Activated T-cell treated with anti-CD3 and anti-CD28 coated beads for 48 hours (primary cell): Measurements from ENCODE around the gene MICAL2.

Source experiments
- DNase-seq: peaks from one replicate; pipeline ENCODE4 v3.0.0-alpha.2; 2020; ENCODE audit warnings: low read depth

Gene MICAL2

DNA sequence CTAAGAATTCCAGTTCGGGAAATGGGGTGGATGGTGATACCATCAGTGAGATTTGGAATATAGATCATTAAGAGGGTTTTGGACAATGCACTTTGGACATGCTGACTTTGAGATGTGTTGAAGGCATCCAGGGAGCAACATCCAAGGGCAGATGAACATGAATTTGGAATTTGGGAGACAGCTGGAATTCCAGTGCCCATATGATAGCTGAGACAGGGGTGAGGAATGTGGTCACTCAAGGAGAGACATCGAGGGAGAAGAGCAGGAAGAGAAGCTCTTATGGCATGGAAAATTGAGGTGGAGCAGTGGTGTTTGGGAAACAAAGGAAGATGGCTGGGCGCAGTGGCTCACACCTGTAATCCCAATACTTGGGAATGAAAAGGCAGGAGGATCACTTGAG lies 11.8 kb upstream of the MICAL2 start:
- DNase-seq: no peak

DNA sequence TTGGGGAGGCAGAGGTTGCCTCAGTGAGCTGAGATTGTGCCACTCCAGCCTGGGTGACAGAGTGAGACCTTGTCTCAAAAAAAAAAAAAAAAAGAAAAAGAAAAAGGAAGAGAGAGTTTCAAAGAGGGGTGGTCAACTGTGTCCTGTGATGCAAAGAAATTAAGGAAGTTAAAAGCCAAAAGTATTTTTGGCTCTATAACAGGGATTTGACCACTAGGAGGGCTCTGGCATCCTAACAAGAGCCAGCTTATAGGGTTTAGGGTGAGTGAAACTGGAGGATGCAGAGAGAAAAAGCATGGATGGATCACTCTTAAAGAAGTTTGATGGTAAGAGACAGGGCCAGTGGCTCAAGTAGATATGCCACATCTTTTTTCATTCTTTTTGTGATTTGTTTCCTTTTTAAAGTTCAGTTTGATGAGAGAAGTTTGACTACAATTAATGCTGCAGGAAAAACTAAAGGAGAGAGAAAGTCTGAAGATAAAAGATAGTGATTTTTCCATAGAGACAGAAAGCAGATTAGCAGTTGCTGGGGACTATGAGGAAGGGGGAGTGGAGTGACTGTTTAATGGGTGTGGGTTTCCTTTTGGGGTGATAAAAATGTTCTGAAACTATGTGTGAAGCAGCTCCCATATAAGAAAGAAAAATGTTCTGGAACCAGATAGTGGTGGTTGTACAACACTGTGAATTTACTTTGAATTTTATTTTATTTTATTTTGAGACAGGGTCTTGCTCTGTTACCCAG lies 11.1 kb upstream of the MICAL2 start:
- DNase-seq: no peak

DNA sequence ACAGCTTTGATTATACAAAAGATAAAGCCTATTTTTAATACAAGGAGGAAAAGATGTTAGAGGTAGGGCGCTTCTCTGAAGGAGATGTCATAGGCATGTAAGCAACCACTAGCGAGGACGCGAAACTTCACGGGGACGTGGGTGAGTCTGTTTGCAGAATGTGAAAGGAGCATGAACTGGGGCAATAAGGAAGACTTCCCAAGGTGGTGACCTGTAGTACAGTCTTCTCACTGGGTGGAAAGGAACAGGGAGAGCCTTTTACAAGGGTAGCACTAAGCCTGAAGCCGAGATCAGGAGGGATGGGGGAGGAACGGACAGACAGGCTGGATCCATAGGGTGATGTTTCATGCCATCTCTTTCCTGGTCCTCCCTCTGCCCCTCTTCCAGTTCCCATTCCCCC lies 10.0 kb upstream of the MICAL2 start:
- no peak for DNase-seq

DNA sequence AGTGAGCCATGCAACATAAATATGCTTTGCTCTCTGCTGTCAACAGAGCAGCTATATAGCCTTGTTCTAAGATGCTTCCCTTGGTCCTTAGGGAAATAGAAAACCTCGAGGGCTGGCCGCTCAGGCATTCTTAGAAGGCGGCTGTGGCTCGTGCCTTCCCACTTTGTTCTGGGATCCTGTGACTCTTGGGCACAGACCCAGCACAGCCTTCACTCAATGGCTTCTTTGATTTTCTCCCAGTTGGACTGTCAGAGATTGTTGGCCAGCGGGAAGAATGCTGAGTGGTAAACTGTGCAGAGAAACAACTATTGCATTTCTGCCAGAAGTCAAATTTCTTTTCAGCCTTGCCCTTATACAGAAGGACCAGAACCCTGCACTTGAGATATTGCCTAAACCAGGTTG lies 9.5 kb upstream of the MICAL2 start:
- DNase-seq: no peak

DNA sequence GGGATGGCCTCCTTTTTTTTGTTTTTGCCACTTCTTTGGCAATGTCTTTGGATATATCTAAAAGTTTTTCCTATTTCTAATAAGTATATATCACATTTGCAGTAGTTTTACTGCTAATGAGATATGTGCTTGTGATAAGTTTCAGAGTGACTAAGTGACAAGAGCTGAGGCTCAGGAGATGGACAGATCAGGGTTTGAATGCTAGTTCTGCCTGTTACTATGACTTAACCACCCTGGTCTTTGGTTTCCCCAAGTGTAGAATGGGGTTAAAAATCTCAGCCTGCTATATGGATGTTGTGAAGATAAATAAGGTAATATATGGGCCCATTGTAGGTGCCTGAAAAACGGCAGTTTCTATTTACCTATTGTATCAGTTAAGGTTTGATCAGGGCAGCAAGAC lies 9.1 kb upstream of the MICAL2 start:
- no peak for DNase-seq

DNA sequence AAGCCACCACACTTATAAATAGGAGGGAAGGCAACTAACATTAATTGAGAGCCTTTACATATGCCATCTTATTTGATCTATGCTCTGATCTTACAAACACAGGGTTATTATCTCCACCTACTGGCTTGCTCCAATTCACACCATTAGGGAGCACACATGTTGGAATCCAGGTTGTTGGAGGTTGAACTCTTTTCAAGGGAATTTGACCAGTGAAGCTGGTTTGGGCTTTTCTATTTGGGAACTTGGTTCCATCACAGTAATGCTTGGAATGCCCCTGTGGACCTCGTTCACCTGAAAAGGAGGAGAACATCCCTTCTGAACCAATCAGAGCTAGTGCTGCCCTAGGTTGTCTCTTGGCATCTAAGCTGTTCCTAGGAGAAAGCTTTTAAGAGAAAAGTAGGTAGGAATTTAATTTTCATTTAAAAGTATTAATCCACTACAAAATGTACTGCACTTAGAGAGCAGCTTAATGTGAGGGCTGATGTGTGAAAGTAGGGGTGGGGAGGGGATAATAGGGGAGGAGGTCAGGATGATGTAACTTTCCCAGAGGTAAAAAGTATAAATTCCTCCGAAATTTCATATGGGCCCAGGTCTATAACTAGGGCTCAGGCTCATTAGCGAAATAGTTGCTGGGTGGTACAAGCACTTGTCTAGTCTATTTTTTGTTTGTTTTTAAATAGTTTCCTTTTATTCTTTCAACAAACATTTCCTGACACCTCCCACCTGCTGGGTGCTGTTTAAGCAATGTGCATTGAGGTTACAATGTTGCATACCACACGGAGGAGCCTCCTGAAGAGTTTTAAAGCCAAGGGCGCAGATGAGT lies 7.6 kb upstream of the MICAL2 start:
- DNase-seq: no peak

DNA sequence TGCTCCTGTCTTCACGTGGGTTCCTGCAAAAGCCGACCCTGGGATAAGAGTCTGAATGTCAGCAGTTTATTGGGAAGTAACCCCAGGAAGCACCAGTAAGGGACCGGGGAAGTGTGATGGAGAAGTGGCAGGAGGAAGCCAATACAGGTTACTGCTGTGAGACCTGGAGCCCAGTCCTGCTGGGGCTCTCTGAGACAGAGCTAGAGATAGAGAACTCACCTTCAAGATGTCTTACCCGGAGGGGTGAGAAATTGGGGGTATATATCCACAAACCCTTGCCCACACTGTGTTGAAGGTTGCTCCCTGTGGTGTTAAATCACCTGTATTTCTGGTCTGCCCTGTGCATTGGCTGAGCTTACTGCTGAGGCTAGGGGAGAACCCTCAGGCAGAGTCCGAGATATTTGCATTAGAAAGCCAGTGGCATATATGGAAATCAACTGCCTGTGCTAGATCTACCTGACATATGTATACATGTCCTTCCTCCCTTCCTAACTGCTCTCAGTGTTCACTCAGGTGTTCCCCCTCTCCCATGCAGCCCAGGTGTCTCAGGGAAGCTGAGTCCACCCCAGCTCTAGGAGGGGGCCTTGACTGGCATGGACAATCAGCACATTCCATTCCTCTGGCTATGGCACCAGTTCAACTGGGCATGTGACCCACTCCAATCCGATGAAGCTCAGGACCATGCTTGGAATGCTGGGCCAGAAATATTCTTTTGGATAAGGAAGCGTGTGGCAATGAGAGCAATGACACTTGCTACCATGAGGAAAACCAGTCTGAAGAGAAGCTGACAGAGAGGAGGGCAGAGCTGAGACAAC lies 6.8 kb upstream of the MICAL2 start:
- no peak for DNase-seq

DNA sequence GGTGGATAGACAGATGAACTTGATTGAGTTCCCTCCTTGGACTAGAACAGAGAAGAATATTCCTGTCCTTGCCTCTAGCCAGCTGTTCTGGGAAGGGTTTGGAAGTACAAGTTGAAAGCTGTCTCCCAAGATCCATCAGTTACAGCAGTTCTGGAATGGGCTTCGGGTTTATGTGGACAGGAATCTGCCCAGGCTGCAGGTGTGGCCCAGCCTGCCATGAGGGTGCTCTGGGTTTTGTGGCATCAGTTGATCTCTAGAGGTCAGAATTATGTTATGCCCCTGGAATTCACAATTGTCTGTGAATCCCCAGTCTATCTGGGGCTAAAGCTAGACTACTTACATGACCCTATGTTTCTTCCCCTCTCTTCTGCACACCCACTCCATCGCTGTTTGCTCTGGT lies 4.9 kb upstream of the MICAL2 start:
- no peak for DNase-seq

DNA sequence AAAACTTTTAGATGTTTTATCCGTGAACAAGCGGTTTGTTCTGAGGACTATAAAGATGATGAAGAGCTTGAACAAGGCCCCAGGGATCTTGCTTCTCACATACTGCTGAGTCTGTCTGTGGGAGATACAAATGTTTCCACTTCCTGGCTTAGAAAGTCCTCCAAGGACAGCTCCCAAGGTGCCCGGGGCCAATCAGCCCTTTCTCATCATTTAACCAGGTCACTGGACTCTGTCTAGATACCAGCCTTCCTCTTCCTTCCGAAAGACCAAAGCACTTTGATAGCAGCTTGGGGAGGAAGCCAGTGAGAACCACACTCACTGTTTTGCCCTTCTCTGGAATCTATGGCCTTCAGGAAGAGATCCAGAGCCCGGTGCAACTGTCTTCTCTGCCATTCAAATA lies 4.3 kb upstream of the MICAL2 start:
- DNase-seq: no peak

DNA sequence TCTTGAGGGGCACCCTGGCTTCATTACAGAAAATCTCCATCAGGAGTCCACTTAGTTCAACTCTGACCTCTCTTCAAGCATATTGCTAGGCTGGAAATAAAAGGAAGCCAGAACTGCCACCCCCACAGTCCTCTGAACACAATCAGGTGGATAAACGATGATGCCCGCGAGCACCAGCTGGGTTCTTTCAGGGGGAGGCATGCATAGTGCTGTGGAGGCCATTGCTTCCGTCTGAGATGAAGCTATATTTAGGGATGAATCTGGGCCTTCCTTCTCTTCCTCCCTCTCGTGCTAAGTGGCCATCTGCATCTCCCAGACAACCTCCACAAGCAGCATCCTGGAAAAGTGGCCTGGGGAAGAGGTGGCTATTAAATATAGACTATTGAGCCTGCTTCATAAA lies 3.9 kb upstream of the MICAL2 start:
- no peak for DNase-seq

DNA sequence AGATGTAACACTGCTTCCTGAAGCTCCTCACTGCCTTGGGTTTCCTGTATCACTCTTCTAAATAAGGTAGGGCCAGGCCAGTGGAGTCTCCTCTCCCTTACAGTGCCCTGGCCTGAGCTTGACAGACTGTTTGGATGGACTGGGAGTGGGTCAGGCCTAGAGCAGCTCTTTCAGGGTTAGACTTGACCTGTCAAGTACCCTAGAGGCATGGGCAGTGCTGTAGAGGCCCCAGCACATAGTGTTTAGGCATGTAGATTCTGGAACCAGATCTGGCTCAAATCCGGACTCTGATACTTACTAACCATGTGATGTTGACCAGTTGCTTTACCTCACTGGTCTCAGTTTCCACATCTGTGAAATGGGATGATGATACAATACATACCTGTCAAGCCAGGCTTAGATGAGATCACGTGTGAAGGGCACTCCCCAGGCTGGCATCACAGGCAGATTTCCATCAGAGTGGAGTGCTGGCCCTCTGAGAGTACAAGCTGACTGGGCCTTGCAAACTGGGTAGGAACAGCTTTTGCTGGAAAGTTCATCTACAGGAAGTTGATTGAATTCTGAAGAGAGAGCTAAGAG lies 1.4 kb upstream of the MICAL2 start:
- DNase-seq: no peak

DNA sequence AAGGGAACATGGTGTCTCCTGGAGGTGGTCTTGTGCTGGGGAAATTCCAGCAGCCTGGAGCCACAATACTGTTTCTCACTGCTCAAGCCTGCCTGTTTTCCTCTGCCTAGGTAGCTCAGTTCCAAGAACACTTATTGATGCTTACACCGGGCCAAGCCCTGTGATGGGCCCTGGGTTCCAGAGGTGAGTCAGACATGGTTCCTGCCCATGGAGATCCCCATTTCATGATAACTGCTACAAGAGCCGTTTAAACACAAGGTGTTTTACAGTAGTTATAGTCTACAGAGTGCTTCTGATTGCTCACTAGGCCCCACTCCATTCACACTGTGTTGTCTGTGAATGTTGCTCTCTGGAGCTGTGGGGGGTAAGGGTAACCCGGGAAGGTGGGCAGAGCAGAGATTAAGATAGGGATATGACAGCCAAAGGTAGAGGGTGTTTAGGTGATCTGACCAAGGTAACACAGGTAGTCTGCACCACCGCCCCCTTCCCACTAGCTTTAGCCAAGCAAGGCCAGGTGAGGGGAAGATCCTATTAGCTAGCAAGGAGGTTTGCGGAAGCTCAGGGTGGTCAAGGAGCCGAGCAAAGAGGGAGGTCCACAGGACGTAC lies 696 bp upstream of the MICAL2 start:
- no peak for DNase-seq

DNA sequence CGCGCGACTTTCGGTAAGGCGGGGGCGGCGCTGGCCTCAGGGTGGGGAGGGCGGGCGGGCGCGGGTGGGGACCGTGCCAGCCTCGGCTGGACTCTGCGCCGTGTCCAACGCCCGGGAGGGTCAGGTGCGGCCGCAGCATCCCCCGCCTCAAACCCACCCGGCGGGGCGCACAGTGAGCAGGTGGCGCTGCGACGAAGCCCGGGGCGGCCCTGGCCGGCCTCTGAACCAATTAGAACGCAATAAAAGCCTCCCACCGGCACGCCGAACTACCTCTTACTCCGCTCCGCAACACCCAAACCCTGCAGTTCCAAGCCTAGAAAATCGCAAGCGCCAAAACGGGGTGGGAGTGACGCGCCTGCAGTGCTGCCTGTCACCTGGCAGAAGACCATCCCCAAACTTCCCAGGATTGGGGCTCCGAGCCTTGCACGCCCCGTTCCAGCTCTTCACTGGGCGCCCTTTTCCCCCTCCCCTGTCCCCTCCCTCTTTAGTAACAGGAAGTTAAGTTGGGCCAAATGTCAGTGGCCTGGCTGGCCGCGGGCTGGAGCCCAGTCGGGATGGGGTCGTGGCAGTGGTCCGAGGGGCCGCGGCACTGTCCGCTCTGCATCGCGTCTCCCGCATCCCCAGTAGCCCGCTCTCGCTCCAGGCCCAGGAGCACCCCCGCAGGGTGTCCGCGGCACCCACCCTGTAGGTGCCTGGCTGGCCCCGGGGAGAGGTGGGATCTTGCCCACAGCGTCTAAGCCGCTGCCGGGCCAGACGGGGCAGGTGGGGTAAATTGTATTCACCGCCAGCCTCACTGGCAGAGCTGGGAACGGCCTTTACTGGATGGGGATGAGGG lies 541 bp downstream of the MICAL2 start:
- no peak for DNase-seq

DNA sequence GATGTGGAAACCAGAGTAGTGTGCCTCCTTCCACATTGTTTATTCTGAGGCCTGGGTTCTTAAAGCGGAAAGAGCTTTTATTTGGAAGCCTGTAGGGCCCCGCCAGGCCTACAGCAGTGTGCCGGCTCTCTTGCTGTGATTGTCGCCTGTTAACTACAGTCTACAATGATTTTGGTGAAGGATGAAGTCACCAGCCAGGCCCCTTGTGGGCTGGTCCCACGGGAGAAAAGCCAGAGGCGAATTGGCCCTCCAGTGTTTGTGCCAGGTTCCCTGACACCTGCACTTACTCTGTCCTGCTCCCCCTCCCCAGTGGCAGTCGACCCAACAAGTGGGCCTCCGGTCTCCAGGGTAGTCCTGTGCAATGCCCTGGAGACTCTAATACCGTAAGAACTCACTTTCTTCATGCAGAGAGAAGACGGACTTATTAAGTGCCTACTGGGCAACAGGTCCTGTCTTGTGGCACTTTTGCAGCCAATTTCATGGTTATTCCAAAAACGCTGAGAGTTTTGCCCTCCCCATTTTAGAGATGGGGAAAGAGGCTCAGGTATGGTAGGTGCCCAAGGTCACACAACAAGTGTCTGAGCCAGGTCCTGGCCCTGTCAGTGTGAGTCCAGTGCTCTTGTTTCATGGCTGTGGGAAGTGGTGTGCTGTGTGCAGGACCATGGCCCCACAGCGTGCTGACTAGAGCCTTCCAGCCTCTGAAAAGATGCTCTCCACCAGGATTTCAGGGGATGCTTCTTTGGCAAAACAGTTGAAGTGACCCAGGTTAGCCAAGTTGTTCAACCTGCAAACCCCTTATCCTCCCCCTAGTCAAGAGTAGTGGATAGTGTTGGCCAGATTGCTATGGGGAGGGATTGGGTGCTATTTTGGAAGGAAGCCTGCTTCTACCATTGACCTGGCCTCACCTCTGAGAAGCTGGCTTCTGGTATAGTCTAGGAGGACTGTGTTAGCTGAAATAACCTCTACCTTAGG lies 1.4 kb downstream of the MICAL2 start:
- DNase-seq: no peak

DNA sequence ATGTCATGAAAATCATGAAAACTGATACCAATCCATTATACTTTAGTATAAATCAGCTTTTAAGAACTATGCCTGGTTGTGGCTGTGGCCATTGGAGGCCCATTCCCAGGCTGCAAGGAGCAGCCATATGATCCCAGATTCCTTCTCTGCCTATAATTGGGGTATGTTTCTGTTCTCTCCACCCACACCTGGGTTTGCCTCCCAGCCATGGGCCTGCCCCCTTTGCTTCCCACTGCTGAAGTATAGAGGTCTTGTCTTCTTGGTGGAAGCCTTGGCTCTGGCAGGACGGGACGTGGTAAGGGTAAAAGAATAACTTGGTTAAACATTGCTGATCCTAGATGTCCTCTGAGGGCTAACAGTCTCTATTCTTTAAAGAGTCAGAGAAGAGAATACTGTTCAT lies 2.4 kb downstream of the MICAL2 start:
- DNase-seq: no peak

DNA sequence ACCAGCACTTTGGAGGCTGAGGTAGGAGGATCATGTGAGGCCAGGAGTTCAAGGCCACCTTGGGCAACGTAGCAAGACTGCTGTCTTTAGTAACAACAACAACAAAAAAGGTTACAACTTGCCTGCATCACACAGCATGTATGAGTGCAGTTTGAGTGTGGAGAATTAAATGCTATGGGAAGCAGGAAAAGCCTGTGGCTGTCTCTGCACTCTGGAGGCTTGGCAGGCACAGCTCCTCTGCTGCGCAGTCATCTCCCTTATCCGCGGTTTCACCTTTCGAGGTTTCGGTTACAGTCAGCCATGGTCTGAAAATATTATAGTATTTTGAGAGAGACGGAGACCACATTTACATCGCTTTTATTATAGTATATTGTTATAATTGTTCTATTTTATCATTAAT lies 2.9 kb downstream of the MICAL2 start:
- DNase-seq: no peak

DNA sequence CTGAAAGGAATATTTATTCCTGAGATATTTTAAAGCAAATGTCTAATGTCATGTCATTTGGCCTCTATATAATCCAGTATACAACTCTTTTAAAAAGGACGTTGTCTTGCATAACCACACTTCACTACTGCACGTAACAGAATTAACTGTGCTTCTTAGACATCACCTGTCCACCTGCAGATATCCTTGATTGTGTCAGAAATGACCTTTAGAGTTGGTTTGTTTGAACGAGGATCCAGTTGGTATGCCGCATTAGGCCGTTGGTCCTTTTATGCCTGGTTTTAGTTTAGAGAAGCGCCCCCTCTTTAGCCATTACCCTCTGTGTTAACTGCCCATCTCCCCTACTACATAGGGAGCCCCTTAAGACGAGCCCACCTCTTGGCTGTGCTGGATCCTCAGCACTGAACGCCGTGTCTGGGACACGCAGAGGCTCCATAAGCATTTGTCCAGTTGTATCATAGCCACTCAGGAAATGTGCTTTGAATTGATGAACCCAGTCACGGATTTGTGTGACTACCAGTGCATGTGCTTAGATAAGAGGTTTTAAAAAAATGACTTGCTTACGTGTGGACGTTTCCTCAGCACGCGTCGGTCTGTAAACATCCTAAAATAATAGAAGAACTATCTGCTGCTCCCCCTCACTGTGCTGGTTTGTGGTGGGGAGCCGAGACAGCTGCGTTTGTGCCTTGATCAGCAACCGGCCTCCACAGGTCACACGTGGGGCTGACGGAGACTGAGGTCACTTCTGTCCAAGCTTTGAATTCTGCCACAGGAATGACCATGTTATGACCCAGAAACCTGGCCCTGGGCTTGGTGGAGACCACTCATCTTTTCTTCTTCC lies 4.0 kb downstream of the MICAL2 start:
- no peak for DNase-seq

DNA sequence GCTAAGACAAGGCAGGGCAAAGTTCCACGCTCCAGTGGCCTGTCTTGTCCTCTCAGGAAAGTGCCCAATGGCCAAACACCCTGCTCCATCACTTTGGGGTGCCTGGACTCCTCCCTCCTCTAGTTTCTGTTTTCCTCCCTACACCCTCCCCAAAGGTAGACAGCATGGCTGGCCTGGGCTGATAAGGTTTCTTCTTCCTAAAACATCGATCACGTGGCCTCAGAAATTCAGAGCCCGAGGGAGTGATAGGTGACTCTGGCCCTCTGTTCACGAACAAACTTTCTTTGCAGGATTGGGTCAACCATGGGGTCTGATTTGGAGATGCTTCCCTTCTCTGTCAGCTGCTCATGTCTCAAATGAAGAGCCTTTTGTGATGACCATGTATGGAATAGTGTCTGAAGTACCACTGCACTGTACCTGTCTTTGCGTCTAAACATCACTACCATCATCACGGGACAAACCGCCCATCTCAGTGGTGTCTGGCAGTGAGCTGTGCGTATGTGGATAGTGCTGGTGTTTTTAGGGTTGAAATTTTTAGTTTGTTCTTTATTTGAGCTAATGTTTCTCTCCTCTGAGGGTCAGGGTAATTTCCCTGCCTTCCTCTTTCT lies 6.1 kb downstream of the MICAL2 start:
- DNase-seq: no peak

DNA sequence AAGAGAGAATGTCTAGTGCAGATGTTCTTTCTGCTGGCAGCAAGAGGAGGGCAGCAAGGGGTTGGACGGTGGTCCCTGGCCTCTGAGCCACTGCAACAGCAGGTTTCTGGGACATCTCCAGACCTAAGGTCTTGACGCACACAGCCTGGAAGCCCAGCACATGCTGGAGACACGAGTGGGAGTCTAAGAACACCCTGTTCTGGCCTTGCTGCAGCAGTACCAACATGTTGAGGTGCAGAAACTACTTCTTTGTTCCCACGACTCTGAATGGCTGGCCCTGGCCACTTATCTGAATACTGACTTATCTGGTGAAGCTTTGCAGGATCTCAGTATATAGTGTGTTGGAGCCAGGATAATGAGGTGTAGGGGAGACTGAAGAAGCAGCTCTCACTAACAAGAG lies 6.8 kb downstream of the MICAL2 start:
- no peak for DNase-seq
